GM13977 (cell line): ENCODE data around the gene MARK3.

ENCODE experiments used
- DNase-seq: peaks from one replicate; pipeline ENCODE4 v3.0.0; 2012; ENCODE audit warnings: low spot score
- in situ Hi-C: fragments of 300-500 bp; cut with MboI; formaldehyde crosslinking; loops from one replicate; pipeline ENCODE4 v1.12.0; 2022; ENCODE audit warnings: low sequenced_read_pairs, low pct_unique_long_range_greater_than_20kb, mixed read lengths, inconsistent platforms; ENCODE audit not compliant: unreplicated experiment
- TF ChIP-seq, protein P1 (sequence below): IDR thresholded peaks from 2 replicates; pipeline ENCODE4 v1.5.1; 2012; ENCODE audit warnings: mild to moderate bottlenecking, control low read depth; ENCODE audit not compliant: insufficient read depth; ENCODE audit errors: extremely low read depth, missing control alignments

Gene MARK3

DNA sequence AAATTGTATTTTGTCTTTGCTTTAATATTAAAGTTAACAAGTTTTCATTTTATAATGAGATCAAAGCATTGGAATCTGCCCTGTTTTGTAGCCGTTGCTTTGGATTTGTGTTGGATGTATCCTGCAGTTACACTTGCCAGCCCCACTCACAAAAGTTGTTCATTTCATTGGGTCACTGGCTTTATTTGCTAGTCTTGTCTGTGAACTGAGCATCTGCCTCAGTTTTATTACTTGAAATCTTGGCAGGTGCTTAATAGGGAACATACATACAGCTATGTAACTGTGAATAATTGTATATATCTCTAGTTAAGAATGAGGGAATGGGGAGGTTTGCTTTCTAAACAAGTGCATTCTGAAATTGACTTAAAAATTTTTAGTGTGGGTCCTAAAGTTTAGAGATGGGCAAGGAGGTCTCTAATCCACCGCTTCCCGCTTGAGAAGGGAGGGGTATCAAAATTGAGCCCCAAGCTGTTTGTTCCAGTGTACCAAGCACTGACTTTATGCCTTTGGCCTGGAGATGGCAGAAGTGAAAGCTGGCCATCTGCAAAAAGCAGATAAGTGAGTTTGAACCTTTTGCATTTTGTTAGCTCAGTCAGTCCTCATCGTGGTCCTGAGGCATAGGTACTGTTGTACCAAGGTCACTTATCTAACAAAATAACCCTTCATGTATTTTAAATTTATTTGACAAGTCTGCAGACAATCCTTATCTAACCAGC lies 41.9 kb upstream of the MARK3 start:
- TF ChIP-seq, protein P1, sequence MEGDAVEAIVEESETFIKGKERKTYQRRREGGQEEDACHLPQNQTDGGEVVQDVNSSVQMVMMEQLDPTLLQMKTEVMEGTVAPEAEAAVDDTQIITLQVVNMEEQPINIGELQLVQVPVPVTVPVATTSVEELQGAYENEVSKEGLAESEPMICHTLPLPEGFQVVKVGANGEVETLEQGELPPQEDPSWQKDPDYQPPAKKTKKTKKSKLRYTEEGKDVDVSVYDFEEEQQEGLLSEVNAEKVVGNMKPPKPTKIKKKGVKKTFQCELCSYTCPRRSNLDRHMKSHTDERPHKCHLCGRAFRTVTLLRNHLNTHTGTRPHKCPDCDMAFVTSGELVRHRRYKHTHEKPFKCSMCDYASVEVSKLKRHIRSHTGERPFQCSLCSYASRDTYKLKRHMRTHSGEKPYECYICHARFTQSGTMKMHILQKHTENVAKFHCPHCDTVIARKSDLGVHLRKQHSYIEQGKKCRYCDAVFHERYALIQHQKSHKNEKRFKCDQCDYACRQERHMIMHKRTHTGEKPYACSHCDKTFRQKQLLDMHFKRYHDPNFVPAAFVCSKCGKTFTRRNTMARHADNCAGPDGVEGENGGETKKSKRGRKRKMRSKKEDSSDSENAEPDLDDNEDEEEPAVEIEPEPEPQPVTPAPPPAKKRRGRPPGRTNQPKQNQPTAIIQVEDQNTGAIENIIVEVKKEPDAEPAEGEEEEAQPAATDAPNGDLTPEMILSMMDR: no peak
- no peak for DNase-seq
- in situ Hi-C loops: no loop called here

- TF ChIP-seq, protein P1: no peak
- in situ Hi-C loops: no loop called here
- no peak for DNase-seq
These were observed 41.1 kb upstream of the MARK3 start for GRCh38 chr14:103343905-103344797.

- DNase-seq: no peak
- TF ChIP-seq, protein P1: no peak
- in situ Hi-C loops: no loop called here
These were observed 38.9 kb upstream of the MARK3 start for GRCh38 chr14:103346286-103346685.

DNA sequence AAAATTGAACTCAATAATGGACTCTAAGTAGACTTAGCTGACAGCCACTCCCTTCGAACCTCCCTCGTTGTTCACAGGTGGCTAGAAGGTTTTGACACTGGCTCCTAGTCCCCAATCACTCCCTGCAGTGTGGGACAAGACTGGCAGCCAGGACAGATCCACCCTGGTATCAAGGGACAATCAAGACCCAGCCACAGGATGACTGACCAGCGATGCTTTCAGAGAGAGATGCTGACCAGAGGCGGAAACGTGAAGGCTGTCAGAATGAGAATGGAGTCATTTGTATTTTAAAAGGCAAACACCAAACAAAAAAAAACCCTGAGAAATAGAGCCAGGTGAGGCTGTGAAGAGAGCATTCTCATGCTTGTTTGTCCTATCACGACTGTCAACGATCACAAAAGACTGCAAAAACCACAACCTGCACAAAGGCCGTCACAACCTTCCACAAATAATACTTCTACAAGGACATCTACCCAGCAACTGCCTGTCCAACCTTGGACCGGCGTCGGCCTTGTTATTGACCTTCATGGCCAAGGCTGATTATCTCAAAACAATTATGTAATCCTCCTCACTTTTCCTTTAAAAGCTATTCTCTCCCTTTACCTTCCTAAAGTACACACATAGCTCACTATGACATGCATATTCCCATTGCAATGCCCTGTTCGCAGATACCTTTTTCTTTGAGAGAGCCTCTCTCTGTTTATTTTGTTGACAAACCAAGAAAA lies 38.0 kb upstream of the MARK3 start:
- in situ Hi-C loops: no loop called here
- DNase-seq: no peak
- TF ChIP-seq, protein P1: no peak

GRCh38 chr14:103348154-103348553 lies 37.1 kb upstream of the MARK3 start:
- TF ChIP-seq, protein P1: no peak
- in situ Hi-C loops: no loop called here
- no peak for DNase-seq

DNA sequence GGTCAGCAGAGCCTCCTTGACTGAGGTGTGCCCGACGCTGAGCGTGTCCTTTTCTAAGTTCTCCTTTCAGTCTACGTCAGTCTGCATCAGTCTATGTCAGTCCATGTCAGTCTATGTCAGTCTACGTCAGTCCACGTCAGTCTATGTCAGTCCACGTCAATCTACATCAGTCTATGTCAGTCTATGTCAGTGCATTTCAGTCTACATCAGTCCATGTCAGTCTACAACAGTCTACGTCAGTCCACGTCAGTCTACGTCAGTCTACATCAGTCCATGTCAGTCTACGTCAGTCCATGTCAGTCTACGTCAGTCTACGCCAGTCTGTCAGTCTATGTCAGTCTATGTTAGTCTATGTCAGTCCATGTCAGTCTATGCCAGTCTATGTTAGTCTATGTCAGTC lies 35.2 kb upstream of the MARK3 start:
- DNase-seq: no peak
- TF ChIP-seq, protein P1: no peak
- in situ Hi-C loops: no loop called here
